Non-pigmented ciliary epithelial cell (primary cell): Measurements from ENCODE around the gene C11orf52.

Source experiments
- DNase-seq: peaks from one replicate; pipeline ENCODE4 v3.0.0-alpha.2; 2010; ENCODE audit warnings: low read depth

C11orf52 gene

DNA sequence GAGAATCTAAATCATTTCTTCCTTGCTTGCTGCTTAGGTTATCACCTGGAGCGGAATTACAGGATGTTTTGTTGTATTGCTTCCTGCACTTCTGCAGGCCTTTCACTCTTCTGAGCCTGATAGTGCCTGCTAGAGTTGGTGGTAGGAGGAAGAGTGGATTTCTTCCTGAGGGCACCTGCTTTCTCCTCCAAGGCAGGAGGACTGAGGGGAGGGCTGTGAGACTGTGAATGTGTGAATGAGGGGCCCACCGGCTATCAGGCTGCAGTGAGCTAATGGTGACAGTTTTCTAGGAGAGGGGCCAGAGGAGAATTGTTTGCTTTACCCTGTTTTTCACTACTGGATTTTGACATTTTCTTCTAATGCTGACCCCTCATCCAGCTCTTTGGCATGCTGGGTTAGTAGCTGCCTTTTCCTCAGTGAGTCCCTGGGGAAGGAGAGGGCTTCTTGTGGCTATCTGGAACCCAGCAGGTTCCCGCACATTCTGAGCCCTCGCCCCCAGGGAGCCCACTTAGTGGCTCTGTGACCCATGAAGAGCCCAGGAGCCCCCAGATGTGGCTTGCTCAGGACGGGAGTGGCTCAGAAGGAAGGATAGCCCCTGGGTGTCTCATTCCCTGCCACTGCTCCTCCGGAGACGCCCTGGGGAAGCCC, 57.5 kb downstream of the C11orf52 start:
- DNase-seq = no peak
